Mucosa of descending colon (tissue), 3 donors: ENCODE results near the gene DPPA5. TPM values are rescaled to one million over a fixed set of nuclear protein-coding genes. Genes with fewer than 3 reads are reported as not detected.

Source experiments
- ATAC-seq: fragments of 200-7000 bp; cut with Tn5 transposase; one replicate; pipeline ENCODE4 v1.9.1; 2020; ENCODE audit warnings: mild to moderate bottlenecking, moderate library complexity
- DNase-seq, 3 donors: peaks; one replicate each; pipeline ENCODE4 v3.0.0-alpha.2; 2020
- H3K36me3 ChIP-seq: fragments of 200-600 bp; one replicate; pipeline ENCODE4 v1.8.0; 2021; ENCODE audit warnings: low read depth, mild to moderate bottlenecking
- H3K4me1 ChIP-seq: fragments of 200-600 bp; one replicate; pipeline ENCODE4 v1.8.0; 2021; ENCODE audit warnings: low read depth, mild to moderate bottlenecking
- H3K4me3 ChIP-seq: fragments of 200-600 bp; one replicate; pipeline ENCODE4 v1.8.0; 2021; ENCODE audit warnings: mild to moderate bottlenecking
- H3K9me3 ChIP-seq: fragments of 200-600 bp; one replicate; pipeline ENCODE4 v1.8.0; 2021; ENCODE audit warnings: mild to moderate bottlenecking
- CTCF ChIP-seq: fragments of 200-600 bp; IDR thresholded peaks from one replicate; pipeline ENCODE4 v1.8.0; 2022; ENCODE audit warnings: antibody characterized with exemption, mild to moderate bottlenecking
- intact Hi-C, 2 donors: fragments of 100-400 bp; cut with DNase I in 1 of 2; cut with micrococcal nuclease in 1 of 2; formaldehyde crosslinking; loops; one replicate each; pipeline versions ENCODE4 v1.11.0 to v1.11.1; 2022; cut with DNase I, micrococcal nuclease
- total RNA-seq, 3 donors: library from RNA; stranded (reverse); fragmentation: NEBNext Ultra II Directional in 2 of 3; extraction: Animal tissue kit (Norgen Biotek cat#: 25700) in 2 of 3; gene quantifications; one replicate each; pipeline versions ENCODE4 v1.2.1 to v1.2.4, GENCODE V29; 2021 to 2023
- donor health status: DM: no; HTN: no; CAD: no; lungs with moderate emphysema.
- donor health status: DM: no; HTN: no; CAD: no.
- donor health status: DM: no; HTN: yes; CAD: no.

DPPA5 gene
- total RNA-seq, 3 donors from 2014 or later = not detected

GRCh38 chr6:73368675-73369074 lies 14.6 kb upstream of the DPPA5 start:
- ATAC-seq = no peak
- Histone ChIP-seq H3K4me1 (no peaks in the 10 kb centered on the region), H3K4me3 (no peak overlapping the region), H3K36me3 (no peaks in the 10 kb centered on the region), H3K9me3 (peaks cover 7% of the 10 kb centered on the region)
- intact Hi-C loops = no loop called here
- no peak for DNase-seq
- no peak for TF ChIP-seq CTCF

- H3K4me1 ChIP-seq = no peaks in the 10 kb centered on the region
- intact Hi-C loops = no loop called here
- no peak for TF ChIP-seq CTCF
- no peak for ATAC-seq
- H3K4me3 ChIP-seq = no peak overlapping the region
- H3K36me3 ChIP-seq = no peaks in the 10 kb centered on the region
- DNase-seq = no peak
- peaks cover 7% of the 10 kb centered on the region for H3K9me3 ChIP-seq
Observed at GRCh38 chr6:73367761-73368355, 13.8 kb upstream of the DPPA5 start.

GRCh38 chr6:73364549-73364948 lies 10.5 kb upstream of the DPPA5 start:
- no peaks in the 10 kb centered on the region for H3K36me3 ChIP-seq
- no peak for TF ChIP-seq CTCF
- H3K4me1 ChIP-seq = no peaks in the 10 kb centered on the region
- DNase-seq = no peak
- ATAC-seq = no peak
- no peaks in the 10 kb centered on the region for H3K9me3 ChIP-seq
- no peak overlapping the region for H3K4me3 ChIP-seq
- intact Hi-C loops = no loop called here

- Histone ChIP-seq H3K9me3 (no peaks in the 10 kb centered on the region), H3K36me3 (no peaks in the 10 kb centered on the region), H3K4me3 (no peak overlapping the region), H3K4me1 (no peaks in the 10 kb centered on the region)
- intact Hi-C loops = no loop called here
- no peak for TF ChIP-seq CTCF
- DNase-seq (no peak), ATAC-seq (no peak)
Observed at GRCh38 chr6:73364121-73364520, 10.0 kb upstream of the DPPA5 start.

GRCh38 chr6:73363537-73363875 lies 9.4 kb upstream of the DPPA5 start:
- no peak overlapping the region for H3K4me3 ChIP-seq
- H3K4me1 ChIP-seq = no peaks in the 10 kb centered on the region
- ATAC-seq (no peak), DNase-seq (no peak)
- H3K9me3 ChIP-seq = no peaks in the 10 kb centered on the region
- H3K36me3 ChIP-seq = no peaks in the 10 kb centered on the region
- TF ChIP-seq CTCF = no peak
- intact Hi-C loops = no loop called here
